CD4-positive, CD25-positive, alpha-beta regulatory T cell (primary cell): ENCODE data around the gene FASN. TPM values are rescaled to one million over a fixed set of nuclear protein-coding genes. Genes with fewer than 3 reads are reported as not detected.

Experiments
- ATAC-seq, 2 donors: fragments of 150-1000 bp; cut with Tn5 transposase; one replicate each; pipeline ENCODE4 v1.10.0; 2021; ENCODE audit warnings: low read depth in 2 of 2, moderate number of reproducible peaks in 2 of 2, moderate library complexity in 1 of 2
- DNase-seq, 3 donors: peaks; one replicate each; pipeline versions ENCODE4 v3.0.0 to v3.0.0-alpha.2; 2012 to 2022; ENCODE audit warnings: mixed read lengths in 1 of 3
- H3K27ac ChIP-seq: one replicate; pipeline ENCODE4 v1.7.0; 2013; ENCODE audit warnings: mild to moderate bottlenecking, low read length; ENCODE audit not compliant: insufficient read depth, poor library complexity, severe bottlenecking
- H3K27me3 ChIP-seq: one replicate; pipeline ENCODE4 v1.7.0; 2013; ENCODE audit warnings: low read length; ENCODE audit not compliant: control insufficient read depth, insufficient read depth
- H3K36me3 ChIP-seq: one replicate; pipeline ENCODE4 v1.7.0; 2013; ENCODE audit warnings: mild to moderate bottlenecking, low read length, moderate library complexity; ENCODE audit not compliant: control insufficient read depth, insufficient read depth
- H3K4me1 ChIP-seq: 2 replicates; pipeline ENCODE4 v1.7.0; 2013; ENCODE audit warnings: mild to moderate bottlenecking, low read length; ENCODE audit not compliant: insufficient read depth, control insufficient read depth, poor library complexity, severe bottlenecking
- H3K4me3 ChIP-seq: one replicate; pipeline ENCODE4 v1.7.0; 2013; ENCODE audit warnings: low read depth, mild to moderate bottlenecking, low read length, moderate library complexity
- H3K9me3 ChIP-seq, 2 experiments: 1 replicate in 1 of 2; 2 replicates in 1 of 2; pipeline ENCODE4 v1.7.0; 2013; ENCODE audit warnings: low read length in 2 of 2, mild to moderate bottlenecking in 1 of 2, moderate library complexity in 1 of 2; ENCODE audit not compliant: control insufficient read depth in 2 of 2
- H3K27ac Mint-ChIP-seq, 3 donors: one replicate each; pipeline ENCODE4 v1.8.0; 2020 to 2022; ENCODE audit warnings: mild to moderate bottlenecking in 3 of 3, mixed read lengths in 3 of 3, moderate library complexity in 2 of 3
- H3K27me3 Mint-ChIP-seq: one replicate; pipeline ENCODE4 v1.8.0; 2022; ENCODE audit warnings: mild to moderate bottlenecking, mixed read lengths
- H3K36me3 Mint-ChIP-seq: one replicate; pipeline ENCODE4 v1.8.0; 2020; ENCODE audit warnings: mixed read lengths
- H3K4me1 Mint-ChIP-seq, 4 donors: one replicate each; pipeline ENCODE4 v1.8.0; 2020 to 2022; ENCODE audit warnings: mixed read lengths in 4 of 4, mild to moderate bottlenecking in 1 of 4
- H3K4me3 Mint-ChIP-seq, 4 donors: one replicate each; pipeline ENCODE4 v1.8.0; 2020 to 2022; ENCODE audit warnings: mild to moderate bottlenecking in 4 of 4, mixed read lengths in 4 of 4, moderate library complexity in 3 of 4
- H3K9me3 Mint-ChIP-seq, 7 donors: one replicate each; pipeline ENCODE4 v1.8.0; 2020 to 2022; ENCODE audit warnings: mixed read lengths in 7 of 7, mild to moderate bottlenecking in 3 of 7, moderate library complexity in 2 of 7
- polyA plus RNA-seq, 4 donors: library from polyadenylated mRNA; unstranded; fragments of 300-500 nt; fragmentation: Illumina TruSeq; gene quantifications; one replicate each; pipeline ENCODE4 v1.2.3, GENCODE V29; 2021
- total RNA-seq: library from RNA; stranded (reverse); gene quantifications from one replicate; pipeline ENCODE4 v1.2.3, GENCODE V29; 2022

FASN gene
- total and polyA plus RNA-seq, 5 donors from 2014 or later, result 0.23 to 153 (median 0.79) TPM

GRCh38 chr17:82082456-82082855 lies 15.6 kb downstream of the FASN start:
- no peak for ATAC-seq
- Mint-ChIP-seq H3K27ac (no peak overlapping the region), H3K9me3 (no peaks in the 10 kb centered on the region), H3K27me3 (no peaks in the 10 kb centered on the region), H3K4me1 (no peaks in the 10 kb centered on the region), H3K4me3 (no peak overlapping the region), H3K36me3 (no peaks in the 10 kb centered on the region)
- Histone ChIP-seq H3K9me3 (no peaks in the 10 kb centered on the region), H3K4me1 (no peaks in the 10 kb centered on the region), H3K27me3 (no peaks in the 10 kb centered on the region), H3K36me3 (peaks cover 27% of the 10 kb centered on the region), H3K27ac (no peak overlapping the region), H3K4me3 (no peak overlapping the region)
- DNase-seq, result no peak

DNA sequence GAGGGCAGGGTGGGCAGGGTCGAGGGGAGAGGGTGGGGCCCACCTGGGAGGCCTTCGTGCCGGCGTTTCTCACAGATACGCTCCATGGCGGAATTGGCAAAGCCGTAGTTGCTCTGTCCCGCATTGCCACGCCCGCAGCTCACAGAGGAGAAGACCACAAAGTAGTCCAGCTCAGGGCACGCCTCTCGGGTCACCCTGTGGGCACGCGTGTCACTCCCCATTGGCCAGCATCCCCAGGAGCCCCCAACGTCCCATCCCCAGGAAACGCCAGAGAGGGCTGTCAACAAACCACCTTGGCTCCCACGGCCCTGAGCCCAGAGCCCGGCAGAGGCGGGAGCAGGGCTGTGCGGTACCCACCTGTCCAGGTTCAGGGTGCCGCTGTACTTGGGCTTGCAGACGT lies 16.1 kb downstream of the FASN start:
- Mint-ChIP-seq H3K27me3 (no peaks in the 10 kb centered on the region), H3K36me3 (no peaks in the 10 kb centered on the region), H3K4me3 (no peak overlapping the region), H3K27ac (no peak overlapping the region), H3K9me3 (no peaks in the 10 kb centered on the region), H3K4me1 (no peaks in the 10 kb centered on the region)
- DNase-seq (no peak), ATAC-seq (no peak)
- no peaks in the 10 kb centered on the region for H3K27me3 ChIP-seq
- peaks cover 27% of the 10 kb centered on the region for H3K36me3 ChIP-seq
- H3K4me3 ChIP-seq, result no peak overlapping the region
- no peaks in the 10 kb centered on the region for H3K9me3 ChIP-seq
- no peak overlapping the region for H3K27ac ChIP-seq
- H3K4me1 ChIP-seq, result no peaks in the 10 kb centered on the region

DNA sequence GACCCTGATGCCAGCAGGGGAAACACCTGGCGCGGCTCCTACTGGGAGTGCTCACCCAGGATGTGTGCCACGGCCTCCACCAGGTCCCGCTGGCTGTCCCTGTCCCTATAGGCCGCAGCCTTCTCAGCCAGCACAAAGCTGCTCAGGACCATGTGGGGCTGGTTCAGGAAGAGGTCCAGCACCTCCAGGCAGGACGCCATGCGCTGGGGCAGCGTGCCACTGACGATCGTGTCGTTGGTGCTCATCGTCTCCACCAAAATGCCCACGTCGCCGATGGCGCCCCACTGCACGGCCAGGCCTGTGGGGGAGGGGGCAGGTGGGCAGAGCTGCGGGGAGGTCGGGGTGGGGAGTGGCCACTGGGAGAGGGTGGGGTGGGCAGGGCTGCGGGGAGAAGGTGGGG lies 16.5 kb downstream of the FASN start:
- H3K36me3 ChIP-seq, result peaks cover 26% of the 10 kb centered on the region
- no peak for DNase-seq
- Mint-ChIP-seq H3K4me3 (no peak overlapping the region), H3K27ac (no peak overlapping the region), H3K4me1 (no peaks in the 10 kb centered on the region), H3K36me3 (no peaks in the 10 kb centered on the region), H3K27me3 (no peaks in the 10 kb centered on the region), H3K9me3 (no peaks in the 10 kb centered on the region)
- no peaks in the 10 kb centered on the region for H3K9me3 ChIP-seq
- no peak overlapping the region for H3K4me3 ChIP-seq
- H3K4me1 ChIP-seq, result no peaks in the 10 kb centered on the region
- ATAC-seq, result no peak
- no peaks in the 10 kb centered on the region for H3K27me3 ChIP-seq
- no peak overlapping the region for H3K27ac ChIP-seq

DNA sequence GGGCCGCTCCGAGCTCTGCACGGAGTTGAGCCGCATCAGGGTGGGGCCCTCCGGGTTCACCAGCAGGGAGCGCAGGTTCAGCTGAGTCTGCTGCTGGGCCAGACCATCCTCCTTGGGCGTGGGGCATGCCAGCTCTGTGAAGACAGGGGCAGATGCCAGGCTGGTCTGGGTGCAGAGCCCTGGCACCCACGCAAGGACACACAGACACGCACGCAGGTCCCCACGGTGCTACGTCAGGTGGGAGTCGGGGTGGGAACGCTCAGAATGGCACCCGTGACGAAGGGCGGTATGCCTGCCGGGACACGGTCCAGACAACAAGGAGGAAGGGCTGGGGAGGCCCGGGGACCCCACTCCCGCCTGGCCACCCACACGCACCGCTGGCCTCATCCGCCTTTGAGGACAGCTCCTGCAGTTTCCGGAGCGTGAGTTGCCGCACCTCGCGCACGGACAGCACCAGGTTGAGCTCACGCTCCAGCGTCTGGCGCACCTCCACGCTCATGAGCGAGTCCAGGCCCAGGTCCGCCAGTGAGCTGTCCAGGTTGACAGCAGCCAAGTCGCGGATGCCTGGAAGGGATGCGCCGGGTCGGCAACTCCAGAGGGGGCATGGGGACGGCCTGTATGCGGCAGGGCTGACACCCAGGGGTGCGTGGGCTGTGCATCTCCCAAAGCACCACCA lies 17.1 kb downstream of the FASN start:
- Histone ChIP-seq H3K27me3 (no peaks in the 10 kb centered on the region), H3K4me1 (no peaks in the 10 kb centered on the region), H3K9me3 (no peaks in the 10 kb centered on the region), H3K36me3 (peaks cover 20% of the 10 kb centered on the region), H3K27ac (no peak overlapping the region), H3K4me3 (no peak overlapping the region)
- ATAC-seq (no peak), DNase-seq (no peak)
- Mint-ChIP-seq H3K27ac (no peak overlapping the region), H3K4me1 (no peaks in the 10 kb centered on the region), H3K27me3 (no peaks in the 10 kb centered on the region), H3K9me3 (no peaks in the 10 kb centered on the region), H3K36me3 (no peaks in the 10 kb centered on the region), H3K4me3 (no peak overlapping the region)

DNA sequence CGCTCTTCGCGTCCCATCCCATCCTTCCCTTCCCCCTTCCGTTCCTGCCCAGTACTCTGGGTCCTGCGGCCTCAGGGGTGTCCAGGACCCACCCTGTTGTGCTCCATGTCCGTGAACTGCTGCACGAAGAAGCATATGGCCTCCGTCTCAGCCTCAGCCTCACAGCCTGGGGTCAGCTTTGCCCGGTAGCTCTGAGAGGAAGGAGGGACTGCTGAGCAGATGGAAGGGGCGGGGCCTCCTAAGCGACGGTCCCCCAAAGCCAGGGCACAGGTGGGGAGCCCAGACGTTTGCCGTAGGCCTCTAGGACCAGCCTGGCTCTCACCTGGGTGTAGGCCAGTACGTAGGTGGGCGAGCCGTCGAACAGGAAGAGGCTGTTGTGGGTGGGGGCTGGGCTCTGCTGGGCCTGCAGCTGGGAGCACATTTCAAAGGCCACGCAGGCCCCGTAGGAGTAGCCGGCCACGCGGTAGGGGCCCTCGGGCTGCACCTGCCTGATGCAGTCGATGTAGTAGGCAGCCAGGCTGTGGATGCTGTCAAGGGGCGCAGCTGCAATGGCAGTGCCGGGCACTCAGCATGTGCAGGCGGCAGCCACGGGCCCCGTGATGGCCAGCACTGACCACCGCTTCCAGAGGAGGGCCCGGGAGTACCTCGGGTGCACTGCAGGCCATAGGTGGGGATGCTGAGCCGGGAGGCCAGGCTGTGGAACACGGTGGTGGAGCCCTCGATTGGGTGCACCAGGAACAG lies 17.8 kb downstream of the FASN start:
- H3K4me1 ChIP-seq, result no peaks in the 10 kb centered on the region
- H3K27me3 ChIP-seq, result no peaks in the 10 kb centered on the region
- Mint-ChIP-seq H3K27ac (no peak overlapping the region), H3K36me3 (no peaks in the 10 kb centered on the region), H3K4me3 (no peak overlapping the region), H3K27me3 (no peaks in the 10 kb centered on the region), H3K4me1 (no peaks in the 10 kb centered on the region), H3K9me3 (no peaks in the 10 kb centered on the region)
- H3K4me3 ChIP-seq, result no peak overlapping the region
- no peaks in the 10 kb centered on the region for H3K9me3 ChIP-seq
- ATAC-seq, result no peak
- H3K36me3 ChIP-seq, result peaks cover 20% of the 10 kb centered on the region
- no peak overlapping the region for H3K27ac ChIP-seq
- DNase-seq, result no peak

DNA sequence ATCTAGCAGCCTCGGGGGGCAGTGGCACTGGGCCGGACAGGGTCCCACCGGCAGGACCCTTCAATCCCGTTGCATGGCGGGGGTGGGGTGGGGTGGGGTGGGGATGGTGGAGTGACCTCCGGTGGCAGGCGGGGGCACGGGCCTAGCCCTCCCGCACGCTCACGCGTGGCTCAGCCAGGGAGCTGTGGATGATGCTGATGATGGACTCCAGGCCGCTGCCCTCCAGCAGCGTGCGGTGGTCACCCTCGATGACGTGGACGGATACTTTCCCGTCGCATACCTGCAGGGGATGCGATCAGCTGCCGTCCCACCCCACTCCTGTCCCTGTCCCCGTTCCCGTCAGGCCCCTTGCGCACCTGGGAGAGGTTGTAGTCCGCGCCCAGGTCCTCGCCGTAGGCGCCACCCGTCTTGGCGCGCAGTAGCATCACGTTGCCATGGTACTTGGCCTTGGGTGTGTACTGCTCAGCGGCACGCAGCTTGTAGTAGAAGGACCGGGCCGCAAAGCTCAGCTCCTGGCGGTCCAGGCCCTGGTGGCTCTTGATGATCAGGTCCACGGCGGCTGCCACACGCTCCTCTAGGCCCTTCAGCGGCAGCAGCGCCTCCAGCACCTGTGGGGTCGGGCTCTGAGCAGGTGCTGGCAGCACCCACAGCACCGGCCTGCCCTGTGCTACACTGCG lies 18.9 kb downstream of the FASN start:
- H3K4me1 Mint-ChIP-seq, result no peaks in the 10 kb centered on the region
- H3K27ac Mint-ChIP-seq, result no peak overlapping the region
- Histone ChIP-seq H3K27ac (no peak overlapping the region), H3K27me3 (no peaks in the 10 kb centered on the region), H3K9me3 (no peaks in the 10 kb centered on the region), H3K4me3 (no peak overlapping the region), H3K4me1 (no peaks in the 10 kb centered on the region), H3K36me3 (peaks cover 19% of the 10 kb centered on the region)
- no peak overlapping the region for H3K4me3 Mint-ChIP-seq
- DNase-seq (no peak), ATAC-seq (no peak)
- no peaks in the 10 kb centered on the region for H3K36me3 Mint-ChIP-seq
- H3K27me3 Mint-ChIP-seq, result peaks cover 5% of the 10 kb centered on the region
- no peaks in the 10 kb centered on the region for H3K9me3 Mint-ChIP-seq

- Histone ChIP-seq H3K4me1 (no peaks in the 10 kb centered on the region), H3K27ac (no peak overlapping the region), H3K27me3 (no peaks in the 10 kb centered on the region), H3K9me3 (no peaks in the 10 kb centered on the region), H3K36me3 (peaks cover 17% of the 10 kb centered on the region), H3K4me3 (no peak overlapping the region)
- no peaks in the 10 kb centered on the region for H3K9me3 Mint-ChIP-seq
- H3K27me3 Mint-ChIP-seq, result peaks cover 8% of the 10 kb centered on the region
- DNase-seq (no peak), ATAC-seq (no peak)
- H3K4me1 Mint-ChIP-seq, result no peaks in the 10 kb centered on the region
- no peak overlapping the region for H3K27ac Mint-ChIP-seq
- no peak overlapping the region for H3K4me3 Mint-ChIP-seq
- no peaks in the 10 kb centered on the region for H3K36me3 Mint-ChIP-seq
Observed at GRCh38 chr17:82078433-82078832, 19.6 kb downstream of the FASN start.
